Measurements from ENCODE around the gene TPPP3.

TPPP3 gene

GRCh38 chr16:67392301-67393059, 818 bp downstream of the TPPP3 start:
- Histone ChIP-seq H3K9me3 (ENCODE audit: control insufficient read depth, low read depth, low read length) (no peaks in the 10 kb centered on the region), H3K27ac (ENCODE audit: low read length) (no peak overlapping the region), H3K9ac (ENCODE audit: low read length) (no peak overlapping the region), H3K4me1 (ENCODE audit: control insufficient read depth, low read depth, low read length) (peaks cover 23% of the 10 kb centered on the region), H3K36me3 (ENCODE audit: control insufficient read depth, low read depth, low read length) (no peaks in the 10 kb centered on the region), H3K4me3 (ENCODE audit: low read length) (peak overlapping the region; percentile 47), H3K27me3 (ENCODE audit: control insufficient read depth, insufficient read depth, low read length) (peaks cover 49% of the 10 kb centered on the region)

GRCh38 chr16:67391424-67392300, 1.6 kb downstream of the TPPP3 start:
- peaks cover 28% of the 10 kb centered on the region for H3K4me1 ChIP-seq (ENCODE audit: control insufficient read depth, low read depth, low read length)
- no peaks in the 10 kb centered on the region for H3K36me3 ChIP-seq (ENCODE audit: control insufficient read depth, low read depth, low read length)
- H3K9ac ChIP-seq (ENCODE audit: low read length), result no peak overlapping the region
- H3K27ac ChIP-seq (ENCODE audit: low read length), result no peak overlapping the region
- H3K4me3 ChIP-seq (ENCODE audit: low read length), result no peak overlapping the region
- peaks cover 49% of the 10 kb centered on the region for H3K27me3 ChIP-seq (ENCODE audit: control insufficient read depth, insufficient read depth, low read length)
- H3K9me3 ChIP-seq (ENCODE audit: control insufficient read depth, low read depth, low read length), result no peaks in the 10 kb centered on the region

- no peak overlapping the region for H3K4me3 ChIP-seq (ENCODE audit: low read length)
- no peak overlapping the region for H3K27ac ChIP-seq (ENCODE audit: low read length)
- peaks cover 46% of the 10 kb centered on the region for H3K27me3 ChIP-seq (ENCODE audit: control insufficient read depth, insufficient read depth, low read length)
- H3K9me3 ChIP-seq (ENCODE audit: control insufficient read depth, low read depth, low read length), result no peaks in the 10 kb centered on the region
- no peak overlapping the region for H3K9ac ChIP-seq (ENCODE audit: low read length)
- H3K4me1 ChIP-seq (ENCODE audit: control insufficient read depth, low read depth, low read length), result peaks cover 24% of the 10 kb centered on the region
- H3K36me3 ChIP-seq (ENCODE audit: control insufficient read depth, low read depth, low read length), result no peaks in the 10 kb centered on the region
Observed at GRCh38 chr16:67390816-67391423, 2.4 kb downstream of the TPPP3 start.

DNA sequence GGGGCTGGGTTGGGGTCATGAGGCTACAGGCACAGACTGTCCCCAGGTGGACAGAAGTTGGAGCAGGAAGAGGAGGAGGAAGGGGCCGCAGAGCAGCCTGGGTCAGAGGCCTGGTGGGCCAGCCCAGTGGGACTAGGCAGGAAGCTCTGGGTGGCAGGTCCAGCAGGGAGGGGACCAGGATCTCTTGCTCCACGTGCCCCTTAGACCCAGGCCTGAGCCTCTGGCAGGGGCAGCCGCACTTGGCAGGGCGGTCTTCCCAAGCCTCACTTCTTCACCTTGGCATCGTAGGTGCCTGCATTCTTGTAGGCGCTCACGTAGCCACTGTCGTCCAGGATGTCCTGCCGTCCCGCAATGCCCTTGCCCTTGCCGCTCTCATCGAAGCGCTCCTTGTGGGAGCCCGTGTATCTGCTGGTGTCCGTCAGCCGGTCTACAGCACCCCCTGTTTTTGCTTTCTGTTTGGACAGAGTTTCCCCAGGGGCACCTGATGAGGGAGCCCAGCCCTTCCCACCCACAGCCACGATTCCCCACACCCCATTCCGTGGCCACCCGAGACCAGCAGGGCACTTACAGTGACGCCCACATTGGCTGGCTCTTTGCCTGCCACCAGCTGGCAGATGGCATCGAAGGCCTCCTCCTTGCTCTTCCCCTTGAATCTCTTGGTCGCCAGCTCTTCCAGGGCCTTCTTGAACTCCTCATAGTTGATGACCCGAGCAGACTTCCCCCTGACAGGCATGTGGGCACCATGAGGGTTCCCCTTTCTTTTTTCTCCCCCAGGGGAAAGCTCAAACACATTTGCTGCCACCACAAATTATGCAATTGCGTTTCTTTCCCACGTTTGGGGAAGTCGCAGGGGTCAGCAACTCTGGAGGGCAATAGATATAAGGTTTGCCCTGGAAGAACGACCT, 3.1 kb downstream of the TPPP3 start:
- Histone ChIP-seq H3K4me3 (ENCODE audit: low read length) (no peak overlapping the region), H3K4me1 (ENCODE audit: control insufficient read depth, low read depth, low read length) (peaks cover 16% of the 10 kb centered on the region), H3K36me3 (ENCODE audit: control insufficient read depth, low read depth, low read length) (no peaks in the 10 kb centered on the region), H3K27me3 (ENCODE audit: control insufficient read depth, insufficient read depth, low read length) (peaks cover 39% of the 10 kb centered on the region), H3K27ac (ENCODE audit: low read length) (no peak overlapping the region), H3K9ac (ENCODE audit: low read length) (no peak overlapping the region), H3K9me3 (ENCODE audit: control insufficient read depth, low read depth, low read length) (no peaks in the 10 kb centered on the region)

DNA sequence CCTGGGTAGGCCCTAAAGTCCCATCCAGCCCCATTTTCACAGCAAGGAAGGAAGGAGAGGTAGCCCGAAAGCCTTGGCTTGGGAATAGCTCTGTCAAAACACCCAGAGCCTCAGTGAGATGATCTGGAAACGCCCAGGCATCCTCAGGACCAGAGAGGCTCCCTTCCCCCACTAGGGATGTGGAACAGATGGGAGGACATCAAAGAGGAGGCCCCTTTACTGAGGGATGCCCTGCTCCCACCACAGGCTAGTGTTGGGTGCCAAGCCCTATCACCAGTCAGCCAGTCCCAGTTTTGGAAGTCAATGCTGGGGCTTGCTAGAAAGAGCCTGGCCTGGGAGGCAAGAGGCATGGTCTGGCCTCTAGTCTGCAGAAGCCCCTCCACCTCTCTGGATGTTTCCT, 4.7 kb downstream of the TPPP3 start:
- H3K36me3 ChIP-seq (ENCODE audit: control insufficient read depth, low read depth, low read length), result no peaks in the 10 kb centered on the region

DNA sequence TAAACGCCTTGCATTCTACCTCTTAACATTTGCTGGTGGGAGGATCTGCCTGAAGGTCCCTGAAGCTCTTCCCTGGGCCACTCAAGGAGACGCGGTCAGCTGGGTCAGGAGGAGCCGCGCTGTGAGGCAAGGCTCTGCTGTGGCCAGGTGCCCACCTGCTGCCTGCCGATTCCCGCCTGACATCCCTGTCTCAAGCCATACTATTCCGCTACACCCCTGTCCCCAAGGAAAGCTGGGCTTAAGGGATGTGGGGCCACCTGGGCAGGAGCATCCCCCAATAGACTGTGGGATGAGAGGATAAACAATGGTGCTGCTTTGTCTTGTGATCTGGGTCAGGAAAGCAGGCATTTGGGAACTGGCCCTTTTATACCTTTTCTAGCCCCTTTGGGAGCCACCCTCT, 5.1 kb downstream of the TPPP3 start:
- H3K9ac ChIP-seq (ENCODE audit: low read length), result no peak overlapping the region
- H3K27me3 ChIP-seq (ENCODE audit: control insufficient read depth, insufficient read depth, low read length), result peaks cover 19% of the 10 kb centered on the region
- H3K4me1 ChIP-seq (ENCODE audit: control insufficient read depth, low read depth, low read length), result peaks cover 11% of the 10 kb centered on the region
- H3K9me3 ChIP-seq (ENCODE audit: control insufficient read depth, low read depth, low read length), result no peaks in the 10 kb centered on the region
- H3K4me3 ChIP-seq (ENCODE audit: low read length), result no peak overlapping the region
- H3K36me3 ChIP-seq (ENCODE audit: control insufficient read depth, low read depth, low read length), result no peaks in the 10 kb centered on the region
- H3K27ac ChIP-seq (ENCODE audit: low read length), result no peak overlapping the region

More for the DNA sequence above, 4.7 kb downstream of the TPPP3 start:
- H3K9me3 ChIP-seq (ENCODE audit: control insufficient read depth, low read depth, low read length), result no peaks in the 10 kb centered on the region
- no peak overlapping the region for H3K27ac ChIP-seq (ENCODE audit: low read length)
- H3K9ac ChIP-seq (ENCODE audit: low read length), result no peak overlapping the region
- peaks cover 12% of the 10 kb centered on the region for H3K4me1 ChIP-seq (ENCODE audit: control insufficient read depth, low read depth, low read length)
- H3K27me3 ChIP-seq (ENCODE audit: control insufficient read depth, insufficient read depth, low read length), result peaks cover 23% of the 10 kb centered on the region
- H3K4me3 ChIP-seq (ENCODE audit: low read length), result no peak overlapping the region

GRCh38 chr16:67387479-67388079, 5.7 kb downstream of the TPPP3 start:
- Histone ChIP-seq H3K9me3 (ENCODE audit: control insufficient read depth, low read depth, low read length) (no peaks in the 10 kb centered on the region), H3K27me3 (ENCODE audit: control insufficient read depth, insufficient read depth, low read length) (peaks cover 13% of the 10 kb centered on the region), H3K4me3 (ENCODE audit: low read length) (no peak overlapping the region), H3K4me1 (ENCODE audit: control insufficient read depth, low read depth, low read length) (peaks cover 11% of the 10 kb centered on the region), H3K9ac (ENCODE audit: low read length) (no peak overlapping the region), H3K27ac (ENCODE audit: low read length) (no peak overlapping the region), H3K36me3 (ENCODE audit: control insufficient read depth, low read depth, low read length) (no peaks in the 10 kb centered on the region)

GRCh38 chr16:67386861-67387455, 6.3 kb downstream of the TPPP3 start:
- Histone ChIP-seq H3K9ac (ENCODE audit: low read length) (no peak overlapping the region), H3K36me3 (ENCODE audit: control insufficient read depth, low read depth, low read length) (no peaks in the 10 kb centered on the region), H3K27me3 (ENCODE audit: control insufficient read depth, insufficient read depth, low read length) (peaks cover 7% of the 10 kb centered on the region), H3K4me1 (ENCODE audit: control insufficient read depth, low read depth, low read length) (peaks cover 11% of the 10 kb centered on the region), H3K9me3 (ENCODE audit: control insufficient read depth, low read depth, low read length) (no peaks in the 10 kb centered on the region), H3K4me3 (ENCODE audit: low read length) (no peak overlapping the region), H3K27ac (ENCODE audit: low read length) (no peak overlapping the region)

DNA sequence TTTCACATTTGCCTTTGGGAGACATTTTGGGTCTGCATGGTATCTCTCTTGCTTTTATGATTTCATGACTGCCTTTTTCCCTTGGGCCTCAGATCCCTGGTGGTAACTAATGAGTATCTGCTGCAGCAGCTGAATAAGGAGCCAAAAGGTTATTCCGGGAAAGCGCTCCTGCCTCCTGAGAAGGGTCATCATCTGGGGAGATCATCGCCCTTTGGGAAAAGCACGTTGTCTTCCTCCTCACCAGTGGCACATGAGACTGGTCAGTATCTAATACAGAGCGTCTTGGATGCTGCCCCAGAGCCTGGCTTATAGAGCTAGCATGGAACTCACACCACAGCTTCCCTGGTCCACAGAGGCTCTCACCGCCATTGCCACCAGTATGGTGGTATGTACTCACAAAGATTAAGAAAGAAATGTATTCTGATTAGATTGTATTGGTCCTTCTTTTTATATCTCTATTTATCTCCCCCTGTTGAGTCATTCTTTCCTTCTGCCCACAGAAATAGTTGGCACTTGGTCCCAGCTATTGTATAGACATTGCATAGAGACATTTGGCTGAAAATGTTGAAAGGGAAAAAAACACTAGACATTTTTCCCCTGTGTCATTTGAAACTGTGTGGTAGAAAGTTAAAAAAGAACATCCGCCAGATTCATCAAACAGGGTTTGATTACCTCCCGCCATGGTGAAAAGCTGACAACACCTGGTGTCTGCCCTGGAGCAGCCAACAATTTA, 8.4 kb downstream of the TPPP3 start:
- Histone ChIP-seq H3K27ac (ENCODE audit: low read length) (no peak overlapping the region), H3K9me3 (ENCODE audit: control insufficient read depth, low read depth, low read length) (no peaks in the 10 kb centered on the region), H3K4me3 (ENCODE audit: low read length) (no peak overlapping the region), H3K9ac (ENCODE audit: low read length) (no peak overlapping the region), H3K36me3 (ENCODE audit: control insufficient read depth, low read depth, low read length) (no peaks in the 10 kb centered on the region), H3K27me3 (ENCODE audit: control insufficient read depth, insufficient read depth, low read length) (no peaks in the 10 kb centered on the region), H3K4me1 (ENCODE audit: control insufficient read depth, low read depth, low read length) (peaks cover 11% of the 10 kb centered on the region)

DNA sequence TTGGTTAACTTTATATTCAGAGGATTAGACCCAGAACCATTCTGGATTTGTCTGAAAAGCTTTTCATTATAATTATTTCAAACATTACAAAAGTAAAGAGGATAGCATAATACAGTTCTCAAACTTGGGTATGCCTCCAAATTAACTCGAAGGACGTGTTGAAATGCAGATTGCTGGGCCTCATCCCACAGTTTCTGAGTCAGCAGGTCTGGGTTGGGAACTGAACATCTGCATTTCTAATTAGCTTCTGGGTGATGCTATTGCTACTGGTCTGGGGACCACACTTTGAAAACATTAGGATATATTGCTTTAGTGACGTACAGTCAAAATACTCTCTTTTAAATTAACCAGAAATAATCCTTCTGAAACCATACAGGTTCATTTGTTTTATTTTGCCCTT, 10.0 kb downstream of the TPPP3 start:
- no peak overlapping the region for H3K4me3 ChIP-seq (ENCODE audit: low read length)
- no peak overlapping the region for H3K9ac ChIP-seq (ENCODE audit: low read length)
- no peaks in the 10 kb centered on the region for H3K36me3 ChIP-seq (ENCODE audit: control insufficient read depth, low read depth, low read length)
- H3K9me3 ChIP-seq (ENCODE audit: control insufficient read depth, low read depth, low read length), result no peaks in the 10 kb centered on the region
- peaks cover 11% of the 10 kb centered on the region for H3K4me1 ChIP-seq (ENCODE audit: control insufficient read depth, low read depth, low read length)
- H3K27ac ChIP-seq (ENCODE audit: low read length), result no peak overlapping the region
- no peaks in the 10 kb centered on the region for H3K27me3 ChIP-seq (ENCODE audit: control insufficient read depth, insufficient read depth, low read length)
